ENCODE results near the gene RAB31.

The RAB31 gene

GRCh38 chr18:9738266-9738969, 30.3 kb downstream of the RAB31 start:
- H3K27me3 ChIP-seq (replicated peaks): no peaks in the 10 kb centered on the region
- in situ Hi-C loops (cut with HindIII; ENCODE audit: low pct_ligation_motif_present, low sequenced_read_pairs): no loop called here
- TF ChIP-seq, protein P1, sequence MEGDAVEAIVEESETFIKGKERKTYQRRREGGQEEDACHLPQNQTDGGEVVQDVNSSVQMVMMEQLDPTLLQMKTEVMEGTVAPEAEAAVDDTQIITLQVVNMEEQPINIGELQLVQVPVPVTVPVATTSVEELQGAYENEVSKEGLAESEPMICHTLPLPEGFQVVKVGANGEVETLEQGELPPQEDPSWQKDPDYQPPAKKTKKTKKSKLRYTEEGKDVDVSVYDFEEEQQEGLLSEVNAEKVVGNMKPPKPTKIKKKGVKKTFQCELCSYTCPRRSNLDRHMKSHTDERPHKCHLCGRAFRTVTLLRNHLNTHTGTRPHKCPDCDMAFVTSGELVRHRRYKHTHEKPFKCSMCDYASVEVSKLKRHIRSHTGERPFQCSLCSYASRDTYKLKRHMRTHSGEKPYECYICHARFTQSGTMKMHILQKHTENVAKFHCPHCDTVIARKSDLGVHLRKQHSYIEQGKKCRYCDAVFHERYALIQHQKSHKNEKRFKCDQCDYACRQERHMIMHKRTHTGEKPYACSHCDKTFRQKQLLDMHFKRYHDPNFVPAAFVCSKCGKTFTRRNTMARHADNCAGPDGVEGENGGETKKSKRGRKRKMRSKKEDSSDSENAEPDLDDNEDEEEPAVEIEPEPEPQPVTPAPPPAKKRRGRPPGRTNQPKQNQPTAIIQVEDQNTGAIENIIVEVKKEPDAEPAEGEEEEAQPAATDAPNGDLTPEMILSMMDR (IDR thresholded peaks at IDR 0.05; ENCODE audit: low read depth, low read length, missing control alignments): no peak
- no peaks in the 10 kb centered on the region for H3K36me3 ChIP-seq (replicated peaks)
- no peak overlapping the region for H3K4me3 ChIP-seq (ENCODE audit: low read depth, low read length)
- no peak for DNase-seq
- H3K27ac ChIP-seq: no peak overlapping the region

- in situ Hi-C loops (cut with HindIII; ENCODE audit: low pct_ligation_motif_present, low sequenced_read_pairs): no loop called here
- H3K27me3 ChIP-seq (replicated peaks): no peaks in the 10 kb centered on the region
- no peaks in the 10 kb centered on the region for H3K36me3 ChIP-seq (replicated peaks)
- H3K4me3 ChIP-seq (ENCODE audit: low read depth, low read length): no peak overlapping the region
- DNase-seq: no peak
- peak overlapping the region; percentile 95 for H3K27ac ChIP-seq
- TF ChIP-seq, protein P1 (IDR thresholded peaks at IDR 0.05; ENCODE audit: low read depth, low read length, missing control alignments): peak; percentile 39
Observed at GRCh38 chr18:9739516-9739915, 31.4 kb downstream of the RAB31 start.

DNA sequence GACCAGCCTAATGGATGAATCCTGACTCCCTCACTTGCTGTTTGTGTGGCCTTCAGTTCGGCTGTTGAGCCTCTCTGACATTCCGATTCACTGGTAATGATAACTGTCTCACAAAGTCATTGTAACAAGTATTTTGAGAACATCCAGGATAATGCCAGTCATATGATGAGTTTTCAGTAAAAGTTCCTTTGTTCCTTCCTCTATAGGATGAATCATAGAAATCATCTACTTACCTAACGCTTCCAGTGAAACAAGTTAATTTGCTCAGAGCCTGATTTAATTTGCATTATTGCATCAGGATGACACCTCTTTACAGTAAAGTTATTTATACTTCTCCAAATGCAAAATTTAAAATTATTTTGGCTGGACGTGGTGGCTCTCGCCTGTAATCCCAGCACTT, 32.0 kb downstream of the RAB31 start:
- TF ChIP-seq, protein P1 (IDR thresholded peaks at IDR 0.05; ENCODE audit: low read depth, low read length, missing control alignments): no peak
- DNase-seq: no peak
- in situ Hi-C loops (cut with HindIII; ENCODE audit: low pct_ligation_motif_present, low sequenced_read_pairs): no loop called here
- no peak overlapping the region for H3K4me3 ChIP-seq (ENCODE audit: low read depth, low read length)
- no peaks in the 10 kb centered on the region for H3K27me3 ChIP-seq (replicated peaks)
- no peaks in the 10 kb centered on the region for H3K36me3 ChIP-seq (replicated peaks)
- H3K27ac ChIP-seq: peak overlapping the region; percentile 95

DNA sequence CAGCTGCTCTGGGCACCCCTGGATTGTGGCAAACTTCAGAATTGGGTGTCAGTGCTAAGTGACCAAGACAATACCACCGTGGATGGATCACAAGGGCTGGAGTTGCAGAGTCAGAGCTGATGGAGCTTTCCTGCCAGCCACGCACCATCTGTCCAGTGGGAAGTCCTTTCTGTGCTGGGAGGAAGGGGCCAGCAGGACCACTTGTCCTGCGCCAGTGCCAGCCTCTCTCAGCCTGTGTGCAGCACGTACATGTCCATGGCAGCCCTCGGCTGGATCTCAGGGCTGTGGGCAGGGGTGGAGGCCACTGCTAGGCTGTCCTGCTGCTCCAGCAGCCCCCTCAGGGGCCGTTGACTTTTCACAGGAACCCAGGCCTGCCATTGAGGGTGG, 33.3 kb downstream of the RAB31 start:
- TF ChIP-seq, protein P1 (IDR thresholded peaks at IDR 0.05; ENCODE audit: low read depth, low read length, missing control alignments): no peak
- Histone ChIP-seq H3K27ac (peak overlapping the region; percentile 95), H3K27me3 (replicated peaks) (no peaks in the 10 kb centered on the region), H3K36me3 (replicated peaks) (no peaks in the 10 kb centered on the region), H3K4me3 (ENCODE audit: low read depth, low read length) (no peak overlapping the region)
- no peak for DNase-seq
- in situ Hi-C loops (cut with HindIII; ENCODE audit: low pct_ligation_motif_present, low sequenced_read_pairs): no loop called here

- Histone ChIP-seq H3K27ac (peak overlapping the region; percentile 95), H3K27me3 (replicated peaks) (no peaks in the 10 kb centered on the region), H3K4me3 (ENCODE audit: low read depth, low read length) (no peak overlapping the region), H3K36me3 (replicated peaks) (no peaks in the 10 kb centered on the region)
- in situ Hi-C loops (cut with HindIII; ENCODE audit: low pct_ligation_motif_present, low sequenced_read_pairs): no loop called here
- peak; percentile 61 for DNase-seq
- TF ChIP-seq, protein P1 (IDR thresholded peaks at IDR 0.05; ENCODE audit: low read depth, low read length, missing control alignments): no peak
Observed at GRCh38 chr18:9741793-9742523, 33.9 kb downstream of the RAB31 start.
